Subcutaneous adipose tissue (tissue), 4 donors: ENCODE results near the gene SERPINB10. TPM values are rescaled to one million over a fixed set of nuclear protein-coding genes. Genes with fewer than 3 reads are reported as not detected.

Experiments
- CTCF ChIP-seq: fragments of 450-650 bp; IDR thresholded peaks from one replicate; pipeline ENCODE4 v1.5.1; 2016; ENCODE audit warnings: low read depth, mild to moderate bottlenecking, control low read depth, antibody characterized with exemption, moderate library complexity
- total RNA-seq, 4 donors: library from RNA; depleted of rRNA; stranded (reverse); fragments of >200 nt; gene quantifications; one replicate each; pipeline ENCODE4 v1.1.0, GENCODE V29; 2016

The SERPINB10 gene
- total RNA-seq, 4 donors from 2014 or later, result not detected

GRCh38 chr18:63982361-63982760 is 74.6 kb downstream of the SERPINB10 start:
- TF ChIP-seq CTCF, result no peak

Other genes with a start within 250 kb of the SERPINB10 start
- gene SERPINB3, start 246.1 kb upstream of the SERPINB10 start, total RNA-seq, result not detected
- not detected for gene SERPINB11, start 205.0 kb upstream of the SERPINB10 start, total RNA-seq
- not detected for gene SERPINB7, start 132.5 kb upstream of the SERPINB10 start, total RNA-seq
- gene SERPINB2, start 20.3 kb upstream of the SERPINB10 start, total RNA-seq, result 1 to 10 TPM in 1 of 4 donors, under 1 TPM in 2, not detected in 1; 0.44 to 2.6 (median 0.51) TPM
- not detected for gene HMSD, start 41.3 kb downstream of the SERPINB10 start, total RNA-seq
- 10 to 100 TPM in 3 of 4 donors, 1 to 10 TPM in 1; 8.7 to 22.5 (median 20.1) TPM for gene SERPINB8, start 62.1 kb downstream of the SERPINB10 start, total RNA-seq
- not detected for gene LINC00305, start 241.1 kb downstream of the SERPINB10 start, total RNA-seq